ENCODE data around the gene PIK3CA. TPM values are rescaled to one million over a fixed set of nuclear protein-coding genes. Genes with fewer than 3 reads are reported as not detected.
"Not testable (repeated sequence)": the region's sequence is repeated elsewhere in the genome, so short reads cannot be mapped to it uniquely, and the experiment has no call there.

Gene PIK3CA
- polyA plus RNA-seq, 1 experiment = 21.4 TPM

GRCh38 chr3:179272385-179272784 lies 124.2 kb downstream of the PIK3CA start:
- peak; percentile 31; the same call in 1 of the 2 replicates for TF ChIP-seq CTCF (IDR thresholded peaks at IDR 0.05; ENCODE audit: low read depth, low read length)
- CTCF ChIA-PET = interaction anchor here (0.7 to 1.9 kb wide), 11 partner anchors 11 to 254 kb away, joined by 3 to 7 read pairs (median 4); no protein-coding TSS in a partner anchor
- no peak for DNase-seq (ENCODE audit: low read depth, low spot score)

GRCh38 chr3:179274434-179274833 lies 126.3 kb downstream of the PIK3CA start:
- H3K4me3 ChIP-seq (ENCODE audit: low read depth, low read length); CTCF ChIA-PET; H3K27ac ChIP-seq (ENCODE audit: low read depth, low read length); H3K27me3 ChIP-seq (ENCODE audit: control insufficient read depth, insufficient read depth, low read length); DNase-seq (ENCODE audit: low read depth, low spot score); H3K9me3 ChIP-seq (ENCODE audit: control insufficient read depth, insufficient read depth, low read length): not testable (repeated sequence)
- POLR2A ChIA-PET = interaction anchor here (0.6 kb wide), 1 partner anchor 196 kb away, joined by 3 read pairs; no protein-coding TSS in a partner anchor

More at GRCh38 chr3:179272385-179272784, 124.2 kb downstream of the PIK3CA start:
- Histone ChIP-seq H3K4me3 (ENCODE audit: low read depth, low read length) (no peak overlapping the region), H3K27me3 (ENCODE audit: control insufficient read depth, insufficient read depth, low read length) (no peaks in the 10 kb centered on the region), H3K9me3 (ENCODE audit: control insufficient read depth, insufficient read depth, low read length) (no peaks in the 10 kb centered on the region), H3K27ac (ENCODE audit: low read depth, low read length) (no peak overlapping the region)
- POLR2A ChIA-PET = no interaction called here

GRCh38 chr3:179276001-179276400 lies 127.8 kb downstream of the PIK3CA start:
- TF ChIP-seq CTCF (IDR thresholded peaks at IDR 0.05; ENCODE audit: low read depth, low read length) = no peak
- ChIA-PET POLR2A (no interaction called here), CTCF (interaction anchor here (0.7 kb wide), 1 partner anchor 201 kb away, joined by 3 read pairs; no protein-coding TSS in a partner anchor)
- H3K4me3 ChIP-seq (ENCODE audit: low read depth, low read length) = no peak overlapping the region
- no peak overlapping the region for H3K27ac ChIP-seq (ENCODE audit: low read depth, low read length)
- H3K27me3 ChIP-seq (ENCODE audit: control insufficient read depth, insufficient read depth, low read length) = peaks cover 4% of the 10 kb centered on the region
- no peaks in the 10 kb centered on the region for H3K9me3 ChIP-seq (ENCODE audit: control insufficient read depth, insufficient read depth, low read length)
- no peak for DNase-seq (ENCODE audit: low read depth, low spot score)

GRCh38 chr3:179276743-179277142 lies 128.6 kb downstream of the PIK3CA start:
- POLR2A ChIA-PET = no interaction called here

GRCh38 chr3:179278151-179278550 lies 130.0 kb downstream of the PIK3CA start:
- H3K27me3 ChIP-seq (ENCODE audit: control insufficient read depth, insufficient read depth, low read length) = peaks cover 4% of the 10 kb centered on the region
- ChIA-PET POLR2A (no interaction called here), CTCF (interaction anchor here (1.6 kb wide), 1 partner anchor 262 kb away, joined by 4 read pairs; no protein-coding TSS in a partner anchor)
- no peaks in the 10 kb centered on the region for H3K9me3 ChIP-seq (ENCODE audit: control insufficient read depth, insufficient read depth, low read length)
- no peak for DNase-seq (ENCODE audit: low read depth, low spot score)
- no peak for TF ChIP-seq CTCF (IDR thresholded peaks at IDR 0.05; ENCODE audit: low read depth, low read length)
- H3K27ac ChIP-seq (ENCODE audit: low read depth, low read length) = no peak overlapping the region
- H3K4me3 ChIP-seq (ENCODE audit: low read depth, low read length) = no peak overlapping the region

More at GRCh38 chr3:179276743-179277142, 128.6 kb downstream of the PIK3CA start:
- TF ChIP-seq CTCF (IDR thresholded peaks at IDR 0.05; ENCODE audit: low read depth, low read length) = no peak
- Histone ChIP-seq H3K9me3 (ENCODE audit: control insufficient read depth, insufficient read depth, low read length) (no peaks in the 10 kb centered on the region), H3K4me3 (ENCODE audit: low read depth, low read length) (no peak overlapping the region), H3K27ac (ENCODE audit: low read depth, low read length) (no peak overlapping the region), H3K27me3 (ENCODE audit: control insufficient read depth, insufficient read depth, low read length) (peaks cover 4% of the 10 kb centered on the region)
- CTCF ChIA-PET = no interaction called here
- DNase-seq (ENCODE audit: low read depth, low spot score) = no peak
